KOPT-K1 (cell line): ENCODE measurements around the gene CNTNAP2.

Experiments used
- H3K27ac ChIP-seq: fragments of 200-600 bp; sonication (generic); 2 replicates; pipeline ENCODE4 v1.5.1; 2016; ENCODE audit warnings: antibody characterized with exemption, mild to moderate bottlenecking, low read depth, low read length; ENCODE audit not compliant: poor library complexity, severe bottlenecking
- H3K36me3 ChIP-seq: fragments of 200-600 bp; sonication (generic); 2 replicates; pipeline ENCODE4 v1.5.1; 2017; ENCODE audit warnings: antibody characterized with exemption, mild to moderate bottlenecking, low read length, moderate library complexity; ENCODE audit not compliant: insufficient read depth
- H3K9me3 ChIP-seq: fragments of 200-600 bp; sonication (generic); 2 replicates; pipeline ENCODE4 v1.5.1; 2017; ENCODE audit warnings: antibody characterized with exemption, low read length, mild to moderate bottlenecking; ENCODE audit not compliant: insufficient read depth, poor library complexity, severe bottlenecking

Gene CNTNAP2

GRCh38 chr7:146720195-146720594 lies 603.6 kb downstream of the CNTNAP2 start:
- Histone ChIP-seq H3K36me3 (no peaks in the 10 kb centered on the region), H3K27ac (no peak overlapping the region), H3K9me3 (no peaks in the 10 kb centered on the region)

DNA sequence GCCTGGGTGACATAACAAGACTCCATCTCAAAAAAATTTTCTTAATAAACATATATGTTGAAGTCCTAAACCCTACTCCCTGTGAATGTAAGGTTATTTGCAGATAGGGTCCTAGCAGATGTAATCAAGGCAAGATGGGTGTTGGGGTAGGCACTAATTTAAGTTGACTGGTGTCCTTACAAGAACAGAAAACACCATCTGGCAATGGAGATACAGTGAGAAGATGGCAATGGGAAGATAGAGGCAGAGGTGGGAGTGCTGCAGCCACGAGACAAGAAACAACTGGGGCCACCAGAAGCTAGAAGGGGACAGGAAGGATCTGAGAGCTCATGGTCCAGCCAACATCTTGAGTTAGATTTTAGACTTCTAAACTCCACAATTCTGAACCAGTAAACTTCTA lies 606.4 kb downstream of the CNTNAP2 start:
- no peak overlapping the region for H3K27ac ChIP-seq
- H3K9me3 ChIP-seq: no peaks in the 10 kb centered on the region
- H3K36me3 ChIP-seq: no peaks in the 10 kb centered on the region

GRCh38 chr7:146725520-146725919 lies 608.9 kb downstream of the CNTNAP2 start:
- H3K9me3 ChIP-seq: no peaks in the 10 kb centered on the region
- H3K36me3 ChIP-seq: no peaks in the 10 kb centered on the region
- H3K27ac ChIP-seq: no peak overlapping the region

DNA sequence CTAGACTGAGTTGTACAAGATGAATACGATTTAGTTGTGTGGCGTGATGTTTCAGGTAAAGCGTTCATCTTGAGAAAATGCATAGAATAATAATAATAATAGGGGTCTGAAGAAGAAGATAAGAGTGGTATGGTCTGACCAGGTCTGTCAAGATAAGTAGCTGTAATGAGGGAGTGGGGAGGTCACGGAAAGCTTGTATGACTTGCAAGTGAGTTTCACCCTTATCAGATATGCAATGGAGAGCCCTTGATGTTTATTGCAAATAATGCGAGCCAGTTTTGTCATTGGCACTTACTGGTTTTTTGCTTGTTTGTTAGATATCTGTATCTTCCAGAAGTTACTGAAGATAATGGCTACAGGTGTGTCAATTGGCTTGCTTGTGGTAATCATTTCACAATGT lies 611.5 kb downstream of the CNTNAP2 start:
- Histone ChIP-seq H3K9me3 (no peaks in the 10 kb centered on the region), H3K27ac (no peak overlapping the region), H3K36me3 (no peaks in the 10 kb centered on the region)

DNA sequence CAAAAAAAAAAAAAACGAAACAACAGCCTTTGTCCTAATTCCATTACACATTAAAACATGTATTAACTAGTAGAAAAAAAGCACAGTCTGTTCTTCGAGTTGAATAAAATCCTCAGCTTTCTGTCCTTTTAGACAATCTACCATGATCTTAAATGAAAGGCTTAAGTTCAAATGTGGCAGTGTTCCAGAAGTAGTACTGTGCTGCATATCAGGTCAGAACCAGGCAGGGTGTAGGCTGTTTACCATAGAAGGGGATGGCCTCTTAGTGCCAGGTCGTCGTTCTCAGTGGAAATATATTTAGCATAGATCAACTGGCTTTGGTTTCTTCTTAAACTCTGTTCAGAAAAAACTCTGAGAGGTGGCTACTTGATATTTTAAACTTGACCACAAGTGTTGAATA lies 612.0 kb downstream of the CNTNAP2 start:
- Histone ChIP-seq H3K27ac (no peak overlapping the region), H3K36me3 (no peaks in the 10 kb centered on the region), H3K9me3 (no peaks in the 10 kb centered on the region)

- Histone ChIP-seq H3K9me3 (no peaks in the 10 kb centered on the region), H3K27ac (no peak overlapping the region), H3K36me3 (no peaks in the 10 kb centered on the region)
Measured at GRCh38 chr7:146731185-146731584, 614.6 kb downstream of the CNTNAP2 start.

- no peaks in the 10 kb centered on the region for H3K36me3 ChIP-seq
- H3K9me3 ChIP-seq: peaks cover 6% of the 10 kb centered on the region
- no peak overlapping the region for H3K27ac ChIP-seq
Measured at GRCh38 chr7:146735992-146736391, 619.4 kb downstream of the CNTNAP2 start.

- Histone ChIP-seq H3K27ac (no peak overlapping the region), H3K36me3 (no peaks in the 10 kb centered on the region), H3K9me3 (peaks cover 6% of the 10 kb centered on the region)
Measured at GRCh38 chr7:146736446-146737190, 620.0 kb downstream of the CNTNAP2 start.

DNA sequence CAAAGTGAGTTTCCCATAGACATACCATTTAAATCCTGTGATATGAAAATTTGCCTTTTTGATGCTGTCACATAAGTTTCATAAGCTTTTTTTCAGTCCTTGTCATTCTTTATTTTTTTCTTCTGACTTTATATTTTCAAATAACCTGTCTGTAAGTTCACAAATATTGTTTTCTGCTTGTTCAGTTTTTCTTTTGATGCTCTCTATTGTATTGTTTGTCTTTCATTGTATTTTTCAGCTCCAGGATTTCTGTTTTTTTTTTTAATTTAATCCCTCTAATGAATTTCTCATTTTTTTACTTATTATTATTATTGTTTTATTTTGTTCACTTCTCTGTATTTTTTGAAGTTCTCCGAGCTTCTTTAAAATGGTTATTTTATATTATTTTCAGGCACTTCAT lies 623.4 kb downstream of the CNTNAP2 start:
- H3K27ac ChIP-seq: no peak overlapping the region
- H3K9me3 ChIP-seq: peaks cover 6% of the 10 kb centered on the region
- no peaks in the 10 kb centered on the region for H3K36me3 ChIP-seq

DNA sequence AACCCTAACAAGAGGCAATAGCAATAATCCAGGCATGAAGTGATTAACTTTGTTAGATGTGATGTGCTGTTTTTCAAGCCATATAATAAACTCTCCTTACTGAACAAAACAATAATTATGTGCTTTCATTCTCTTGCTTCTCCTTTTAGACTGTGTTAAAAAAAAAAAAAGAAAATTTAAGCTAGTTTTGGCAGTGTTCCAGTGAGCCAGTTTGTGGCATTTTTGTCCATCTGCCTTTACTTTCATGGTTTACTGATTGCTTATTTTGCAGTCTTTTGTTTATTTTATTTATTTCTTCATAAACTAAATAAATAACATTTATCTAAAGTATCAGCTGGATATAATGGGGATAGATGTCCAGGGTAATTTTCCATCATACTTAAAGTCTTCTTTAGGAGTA lies 625.3 kb downstream of the CNTNAP2 start:
- H3K27ac ChIP-seq: no peak overlapping the region
- peaks cover 6% of the 10 kb centered on the region for H3K9me3 ChIP-seq
- no peaks in the 10 kb centered on the region for H3K36me3 ChIP-seq

- Histone ChIP-seq H3K36me3 (no peaks in the 10 kb centered on the region), H3K9me3 (no peaks in the 10 kb centered on the region), H3K27ac (no peak overlapping the region)
Measured at GRCh38 chr7:146754385-146754784, 637.8 kb downstream of the CNTNAP2 start.

DNA sequence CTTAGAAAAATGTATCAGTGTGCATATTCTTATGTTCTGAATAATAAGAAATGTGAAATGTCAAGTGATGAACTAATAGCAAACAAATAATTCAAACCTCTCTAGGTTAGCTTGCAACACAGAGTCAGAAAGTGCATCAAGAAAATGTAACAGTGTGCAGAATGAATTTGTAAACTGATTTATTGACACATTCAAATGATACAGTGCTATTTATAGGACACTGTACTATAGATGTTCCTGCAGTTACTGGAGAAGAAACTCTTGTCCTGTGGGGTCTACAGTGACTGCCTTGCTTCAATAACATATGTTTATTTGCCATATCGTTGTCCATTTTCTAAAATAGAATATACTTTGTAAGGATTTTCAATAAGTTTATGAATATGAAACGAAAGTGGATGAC lies 639.0 kb downstream of the CNTNAP2 start:
- Histone ChIP-seq H3K9me3 (no peaks in the 10 kb centered on the region), H3K27ac (no peak overlapping the region), H3K36me3 (no peaks in the 10 kb centered on the region)

- Histone ChIP-seq H3K9me3 (no peaks in the 10 kb centered on the region), H3K36me3 (no peaks in the 10 kb centered on the region), H3K27ac (no peak overlapping the region)
Measured at GRCh38 chr7:146764458-146764857, 647.9 kb downstream of the CNTNAP2 start.

GRCh38 chr7:146768957-146769356 lies 652.4 kb downstream of the CNTNAP2 start:
- Histone ChIP-seq H3K9me3 (no peaks in the 10 kb centered on the region), H3K27ac (no peak overlapping the region), H3K36me3 (no peaks in the 10 kb centered on the region)

- Histone ChIP-seq H3K36me3 (no peaks in the 10 kb centered on the region), H3K9me3 (no peaks in the 10 kb centered on the region), H3K27ac (no peak overlapping the region)
Measured at GRCh38 chr7:146772601-146773000, 656.0 kb downstream of the CNTNAP2 start.

- no peaks in the 10 kb centered on the region for H3K9me3 ChIP-seq
- H3K27ac ChIP-seq: no peak overlapping the region
- H3K36me3 ChIP-seq: no peaks in the 10 kb centered on the region
Measured at GRCh38 chr7:146773506-146773905, 656.9 kb downstream of the CNTNAP2 start.
